Activated T-cell treated with anti-CD3 and anti-CD28 coated beads, Interleukin-2, amount 50 U/mL, for 4 hours (primary cell): ENCODE data around the gene TRMT10A. TPM values are rescaled to one million over a fixed set of nuclear protein-coding genes. Genes with fewer than 3 reads are reported as not detected.

Source experiments
- ATAC-seq, 2 donors: fragments of 200-7000 bp; cut with Tn5 transposase; one replicate each; pipeline ENCODE4 v1.10.0; 2021
- DNase-seq: peaks from one replicate; pipeline ENCODE4 v3.0.0-alpha.2; 2020
- H3K27me3 Mint-ChIP-seq: one replicate; pipeline ENCODE4 v1.8.0; 2021; ENCODE audit warnings: low read depth, mixed read lengths
- H3K36me3 Mint-ChIP-seq: one replicate; pipeline ENCODE4 v1.8.0; 2022; ENCODE audit warnings: mixed read lengths; ENCODE audit not compliant: insufficient read depth
- H3K4me1 Mint-ChIP-seq: one replicate; pipeline ENCODE4 v1.8.0; 2021; ENCODE audit warnings: low read depth, mixed read lengths
- H3K4me3 Mint-ChIP-seq: one replicate; pipeline ENCODE4 v1.8.0; 2021; ENCODE audit warnings: mild to moderate bottlenecking, moderate library complexity, mixed read lengths
- H3K9me3 Mint-ChIP-seq: one replicate; pipeline ENCODE4 v1.8.0; 2021; ENCODE audit warnings: mixed read lengths
- total RNA-seq, 3 donors: library from RNA; stranded (reverse); gene quantifications; one replicate each; pipeline ENCODE4 v1.2.1, GENCODE V29; 2021

TRMT10A gene
- total RNA-seq: 1 to 10 TPM; 5.6 to 7.7 (median 6.5) TPM

GRCh38 chr4:99563310-99564186 lies at the start of gene TRMT10A:
TSS of gene TRMT10A (minus strand) at chr4:99564039. CDS start at chr4:99559338, 4,701 bp downstream.
- DNase-seq: peak; percentile 93
- ATAC-seq: peak; percentile 95 to 96
- H3K4me3 Mint-ChIP-seq: peak within 1 kb of the TSS; percentile 87
- H3K9me3 Mint-ChIP-seq: no peaks in the 10 kb centered on the region
- H3K36me3 Mint-ChIP-seq: no peaks in the 10 kb centered on the region
- H3K27me3 Mint-ChIP-seq: peaks cover 19% of the 10 kb centered on the region
- H3K4me1 Mint-ChIP-seq: peaks cover 17% of the 10 kb centered on the region

GRCh38 chr4:99612704-99613103 lies 48.9 kb upstream of the TRMT10A start:
- no peak for ATAC-seq
- no peaks in the 10 kb centered on the region for H3K36me3 Mint-ChIP-seq
- H3K9me3 Mint-ChIP-seq: no peaks in the 10 kb centered on the region
- DNase-seq: no peak
- H3K4me3 Mint-ChIP-seq: no peak overlapping the region
- no peaks in the 10 kb centered on the region for H3K4me1 Mint-ChIP-seq
- peaks cover 4% of the 10 kb centered on the region for H3K27me3 Mint-ChIP-seq

DNA sequence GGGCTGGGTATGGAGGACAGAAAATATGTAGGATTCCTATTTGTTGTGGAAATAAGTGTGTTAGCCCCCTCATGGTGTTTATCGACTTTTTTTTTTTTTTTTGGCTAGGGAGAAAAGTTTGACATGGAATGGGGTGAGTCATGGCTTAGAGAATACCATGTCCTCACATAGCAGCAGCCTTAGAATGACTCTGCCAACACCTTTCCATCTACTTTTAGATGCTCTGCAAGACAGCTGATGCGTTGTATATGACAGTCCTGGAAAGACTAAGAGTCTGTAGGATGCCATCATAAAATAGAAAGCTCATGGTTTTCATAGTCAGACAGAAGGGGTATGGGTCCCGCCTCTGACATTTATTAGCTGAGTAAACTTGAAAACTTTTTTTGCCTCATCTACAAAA lies 48.4 kb upstream of the TRMT10A start:
- no peaks in the 10 kb centered on the region for H3K9me3 Mint-ChIP-seq
- no peak for DNase-seq

GRCh38 chr4:99610605-99611175 lies 46.9 kb upstream of the TRMT10A start:
- Mint-ChIP-seq H3K4me3 (no peak overlapping the region), H3K4me1 (no peaks in the 10 kb centered on the region), H3K36me3 (no peaks in the 10 kb centered on the region), H3K9me3 (no peaks in the 10 kb centered on the region), H3K27me3 (peaks cover 6% of the 10 kb centered on the region)
- DNase-seq: no peak
- ATAC-seq: no peak

More for the DNA sequence above, 48.4 kb upstream of the TRMT10A start:
- no peaks in the 10 kb centered on the region for H3K36me3 Mint-ChIP-seq
- ATAC-seq: no peak
- no peak overlapping the region for H3K4me3 Mint-ChIP-seq
- H3K27me3 Mint-ChIP-seq: peaks cover 6% of the 10 kb centered on the region
- H3K4me1 Mint-ChIP-seq: no peaks in the 10 kb centered on the region

GRCh38 chr4:99608417-99608816 lies 44.6 kb upstream of the TRMT10A start:
- Mint-ChIP-seq H3K27me3 (peaks cover 6% of the 10 kb centered on the region), H3K4me1 (no peaks in the 10 kb centered on the region), H3K4me3 (no peak overlapping the region), H3K9me3 (no peaks in the 10 kb centered on the region), H3K36me3 (no peaks in the 10 kb centered on the region)
- ATAC-seq: no peak
- DNase-seq: no peak

GRCh38 chr4:99606716-99607115 lies 42.9 kb upstream of the TRMT10A start:
- Mint-ChIP-seq H3K9me3 (no peaks in the 10 kb centered on the region), H3K27me3 (peaks cover 4% of the 10 kb centered on the region), H3K4me1 (no peaks in the 10 kb centered on the region), H3K4me3 (no peak overlapping the region), H3K36me3 (no peaks in the 10 kb centered on the region)
- ATAC-seq (no peak), DNase-seq (no peak)

- H3K4me1 Mint-ChIP-seq: no peaks in the 10 kb centered on the region
- DNase-seq (no peak), ATAC-seq (no peak)
- H3K4me3 Mint-ChIP-seq: no peak overlapping the region
- H3K27me3 Mint-ChIP-seq: peaks cover 3% of the 10 kb centered on the region
- H3K9me3 Mint-ChIP-seq: no peaks in the 10 kb centered on the region
- H3K36me3 Mint-ChIP-seq: no peaks in the 10 kb centered on the region
Observed at GRCh38 chr4:99594818-99595217, 31.0 kb upstream of the TRMT10A start.

GRCh38 chr4:99593781-99594641 lies 30.2 kb upstream of the TRMT10A start:
- ATAC-seq (no peak), DNase-seq (no peak)
- Mint-ChIP-seq H3K27me3 (peaks cover 3% of the 10 kb centered on the region), H3K4me3 (no peak overlapping the region), H3K4me1 (no peaks in the 10 kb centered on the region), H3K9me3 (no peaks in the 10 kb centered on the region), H3K36me3 (no peaks in the 10 kb centered on the region)

GRCh38 chr4:99591757-99592156 lies 27.9 kb upstream of the TRMT10A start:
- ATAC-seq: no peak
- Mint-ChIP-seq H3K4me3 (no peak overlapping the region), H3K4me1 (no peaks in the 10 kb centered on the region), H3K27me3 (peaks cover 3% of the 10 kb centered on the region), H3K36me3 (no peaks in the 10 kb centered on the region), H3K9me3 (no peaks in the 10 kb centered on the region)
- DNase-seq: no peak

DNA sequence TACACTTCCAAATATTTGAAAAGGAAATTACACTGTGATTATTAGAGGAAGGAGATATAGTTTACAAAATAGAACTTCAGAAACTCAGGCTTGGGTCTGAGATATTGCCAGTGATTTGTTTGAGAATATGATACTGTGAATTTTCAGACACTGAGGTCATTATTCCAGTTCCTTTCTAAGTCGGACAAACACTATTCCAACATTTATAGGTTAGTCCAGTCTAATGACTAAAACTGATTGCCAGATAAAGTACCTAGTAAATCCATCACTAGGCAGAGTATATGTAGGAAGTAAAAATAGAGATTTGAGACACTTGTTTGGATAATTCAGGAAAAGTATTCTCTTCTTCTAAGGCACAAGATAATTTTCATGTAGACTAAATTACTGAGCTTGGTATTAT lies 24.0 kb upstream of the TRMT10A start:
- H3K4me1 Mint-ChIP-seq: no peaks in the 10 kb centered on the region
- H3K36me3 Mint-ChIP-seq: no peaks in the 10 kb centered on the region
- no peaks in the 10 kb centered on the region for H3K9me3 Mint-ChIP-seq
- ATAC-seq: no peak
- H3K4me3 Mint-ChIP-seq: no peak overlapping the region
- no peak for DNase-seq
- peaks cover 4% of the 10 kb centered on the region for H3K27me3 Mint-ChIP-seq

DNA sequence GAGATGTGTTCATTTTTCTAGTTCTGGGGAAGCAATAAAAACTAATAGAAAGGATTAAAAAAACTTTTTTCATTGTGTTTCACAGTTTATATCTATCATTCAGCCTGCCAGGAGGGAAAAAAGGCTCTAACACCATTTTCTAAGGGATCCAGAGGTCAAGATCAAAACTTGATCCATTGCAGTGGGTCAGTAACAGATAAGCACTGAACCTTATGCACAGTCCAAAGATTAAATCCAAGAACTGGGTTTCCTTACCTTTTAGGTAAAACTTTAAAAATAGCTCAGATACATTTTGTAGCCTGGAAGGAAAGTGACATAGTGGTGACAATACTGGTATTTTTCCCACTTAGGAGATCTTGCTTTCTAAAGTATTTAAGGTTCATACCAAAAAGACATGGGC lies 23.5 kb upstream of the TRMT10A start:
- Mint-ChIP-seq H3K9me3 (no peaks in the 10 kb centered on the region), H3K4me3 (no peak overlapping the region), H3K36me3 (no peaks in the 10 kb centered on the region), H3K4me1 (no peaks in the 10 kb centered on the region), H3K27me3 (peaks cover 4% of the 10 kb centered on the region)
- ATAC-seq (no peak), DNase-seq (no peak)

DNA sequence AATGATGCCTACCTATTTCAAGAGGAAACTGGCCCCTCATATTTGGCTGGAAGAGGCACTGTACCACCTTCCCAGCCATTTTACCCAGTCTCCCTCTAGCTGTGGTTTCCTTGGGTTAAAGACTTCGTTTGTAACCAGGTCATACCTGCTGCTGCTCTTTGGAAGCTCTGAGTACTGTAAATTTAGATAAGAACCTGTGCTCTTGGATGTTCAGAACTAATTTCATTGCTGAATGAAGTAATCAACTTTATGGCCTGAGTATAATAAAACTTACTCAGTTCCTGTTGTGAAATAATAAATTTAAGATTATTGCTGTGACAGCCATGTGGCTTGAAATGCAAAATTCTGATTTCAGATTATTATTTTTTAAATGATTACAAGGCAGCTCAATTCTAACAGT lies 23.0 kb upstream of the TRMT10A start:
- no peaks in the 10 kb centered on the region for H3K4me1 Mint-ChIP-seq
- H3K36me3 Mint-ChIP-seq: no peaks in the 10 kb centered on the region
- peaks cover 8% of the 10 kb centered on the region for H3K27me3 Mint-ChIP-seq
- no peak overlapping the region for H3K4me3 Mint-ChIP-seq
- H3K9me3 Mint-ChIP-seq: no peaks in the 10 kb centered on the region
- ATAC-seq (no peak), DNase-seq (no peak)

DNA sequence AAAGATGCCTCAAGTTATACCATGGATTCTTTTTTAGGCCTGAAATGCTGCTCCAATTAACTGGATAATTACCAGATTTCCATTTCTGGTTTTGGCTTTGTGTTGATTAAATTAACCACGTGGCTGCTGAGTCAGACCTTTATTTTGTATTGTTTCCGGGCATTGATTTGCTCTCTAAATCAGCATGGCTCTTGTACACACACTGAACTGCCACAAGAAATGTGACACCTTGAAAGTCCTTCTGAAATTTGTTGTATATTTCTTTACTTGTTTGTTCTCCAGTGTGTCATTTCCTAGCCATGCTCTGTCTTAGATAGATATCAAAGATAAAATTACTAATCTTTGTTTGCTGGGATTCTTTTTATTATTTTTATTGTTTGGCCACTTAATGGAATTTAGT lies 22.5 kb upstream of the TRMT10A start:
- no peak overlapping the region for H3K4me3 Mint-ChIP-seq
- ATAC-seq (no peak), DNase-seq (no peak)
- H3K4me1 Mint-ChIP-seq: no peaks in the 10 kb centered on the region
- peaks cover 13% of the 10 kb centered on the region for H3K27me3 Mint-ChIP-seq
- H3K9me3 Mint-ChIP-seq: no peaks in the 10 kb centered on the region
- no peaks in the 10 kb centered on the region for H3K36me3 Mint-ChIP-seq

DNA sequence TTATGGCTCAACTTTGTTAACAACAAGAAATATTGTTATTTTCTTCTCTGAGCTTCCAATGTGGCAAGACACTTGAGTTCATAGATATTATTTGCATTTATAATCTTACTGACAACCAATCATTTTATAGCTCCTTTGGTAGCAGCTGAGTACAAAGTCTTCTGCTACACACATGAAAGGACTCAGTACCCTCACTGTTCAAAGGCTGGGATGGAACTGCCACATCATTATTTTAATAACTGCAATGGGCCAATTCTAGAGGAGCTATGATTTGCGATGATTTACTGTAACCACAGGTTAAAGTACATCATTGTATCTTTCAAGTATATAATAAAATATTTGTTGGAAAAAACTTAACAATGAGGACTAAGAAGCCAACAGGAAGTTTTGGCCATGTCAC lies 21.7 kb upstream of the TRMT10A start:
- ATAC-seq (no peak), DNase-seq (no peak)
- Mint-ChIP-seq H3K4me1 (no peaks in the 10 kb centered on the region), H3K27me3 (peaks cover 19% of the 10 kb centered on the region), H3K9me3 (no peaks in the 10 kb centered on the region), H3K4me3 (no peak overlapping the region), H3K36me3 (no peaks in the 10 kb centered on the region)
